Erythroblast (primary cell): ENCODE data around the gene FBXO41.

Experiments used
- DNase-seq, 2 experiments: peaks; one replicate each; lab custom pipeline; 2025; lab: John Stamatoyannopoulos, UW
- GATA1 ChIP-seq: IDR thresholded peaks from 2 replicates; pipeline ENCODE4 v1.6.1; 2011; ENCODE audit warnings: low read depth, mild to moderate bottlenecking, control low read depth, low read length, moderate library complexity
- POLR2A ChIP-seq: IDR thresholded peaks from 2 replicates; pipeline ENCODE4 v1.6.1; 2011; ENCODE audit warnings: mild to moderate bottlenecking, low read length

The FBXO41 gene

GRCh38 chr2:73214120-73215035, 69.9 kb downstream of the FBXO41 start, which contains the start of gene SMYD5:
SMYD5 (plus strand) TSS chr2:73214245; CDS start chr2:73214267, 22 bp downstream.
- peak; percentile 90 to 92 for DNase-seq

GRCh38 chr2:73212448-73213176, 71.7 kb downstream of the FBXO41 start:
- TF ChIP-seq GATA1 (no peak), POLR2A (no peak)
- peak; percentile 71 to 81 for DNase-seq

More at GRCh38 chr2:73214120-73215035, 69.9 kb downstream of the FBXO41 start, which contains the start of gene SMYD5:
- TF ChIP-seq POLR2A, result peak; percentile 48
- no peak for TF ChIP-seq GATA1

GRCh38 chr2:73212098-73212447, 72.2 kb downstream of the FBXO41 start:
- no peak for DNase-seq
- no peak for TF ChIP-seq POLR2A
- no peak for TF ChIP-seq GATA1

GRCh38 chr2:73210696-73211095, 73.6 kb downstream of the FBXO41 start:
- TF ChIP-seq GATA1 (no peak), POLR2A (no peak)
- no peak for DNase-seq

- DNase-seq, result no peak
- TF ChIP-seq POLR2A (no peak), GATA1 (no peak)
Measured at GRCh38 chr2:73210019-73210418, 74.3 kb downstream of the FBXO41 start.

- no peak for TF ChIP-seq GATA1
- TF ChIP-seq POLR2A, result no peak
Measured at GRCh38 chr2:73208258-73208657, 76.0 kb downstream of the FBXO41 start.

GRCh38 chr2:73205611-73206010, 78.7 kb downstream of the FBXO41 start:
- TF ChIP-seq POLR2A (no peak), GATA1 (no peak)
- no peak for DNase-seq

More at GRCh38 chr2:73208258-73208657, 76.0 kb downstream of the FBXO41 start:
- DNase-seq, result no peak
